Femur (tissue), 1 donor: ENCODE results near the gene TUBG1.
"Not testable (repeated sequence)": the region's sequence is repeated elsewhere in the genome, so short reads cannot be mapped to it uniquely, and the experiment has no call there.

Source experiments
- DNase-seq: peaks from one replicate; pipeline ENCODE4 v3.0.0-alpha.2; 2017

TUBG1 gene

DNA sequence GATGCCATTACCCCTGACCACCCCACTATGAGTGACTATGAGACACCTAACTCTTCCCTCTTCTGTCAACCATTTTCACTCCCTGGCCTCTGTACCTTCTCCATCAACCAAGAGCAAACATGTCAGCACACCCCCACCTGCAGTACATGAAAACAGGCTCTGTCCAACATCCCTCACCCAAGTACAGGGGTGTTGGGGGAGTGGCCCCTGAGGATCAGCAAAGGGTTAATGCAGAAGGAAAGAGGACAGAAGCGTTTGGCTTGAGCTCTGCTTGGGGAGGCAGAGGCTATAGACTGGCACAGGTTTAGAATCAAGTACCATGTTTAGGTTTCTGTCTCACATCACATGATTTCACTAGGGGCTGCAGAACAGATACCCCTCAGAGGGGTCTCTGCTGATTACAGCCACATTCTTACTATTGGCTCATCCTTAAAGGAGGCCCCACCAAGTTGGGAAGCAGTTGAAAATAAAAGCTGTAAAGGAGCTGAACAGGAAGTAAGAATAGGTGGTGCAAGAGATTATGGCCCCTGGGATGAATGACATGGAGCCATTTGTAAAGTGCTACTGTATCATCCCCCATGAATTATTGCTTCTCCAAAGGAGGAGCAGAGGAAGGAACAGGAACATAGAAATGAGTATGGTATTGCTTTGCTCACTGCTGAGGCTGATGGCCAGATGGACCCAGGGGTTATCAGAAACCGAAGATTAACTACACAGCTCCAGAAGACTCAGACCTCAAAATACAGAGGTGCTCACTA, 29.5 kb upstream of the TUBG1 start:
- DNase-seq, result no peak

DNA sequence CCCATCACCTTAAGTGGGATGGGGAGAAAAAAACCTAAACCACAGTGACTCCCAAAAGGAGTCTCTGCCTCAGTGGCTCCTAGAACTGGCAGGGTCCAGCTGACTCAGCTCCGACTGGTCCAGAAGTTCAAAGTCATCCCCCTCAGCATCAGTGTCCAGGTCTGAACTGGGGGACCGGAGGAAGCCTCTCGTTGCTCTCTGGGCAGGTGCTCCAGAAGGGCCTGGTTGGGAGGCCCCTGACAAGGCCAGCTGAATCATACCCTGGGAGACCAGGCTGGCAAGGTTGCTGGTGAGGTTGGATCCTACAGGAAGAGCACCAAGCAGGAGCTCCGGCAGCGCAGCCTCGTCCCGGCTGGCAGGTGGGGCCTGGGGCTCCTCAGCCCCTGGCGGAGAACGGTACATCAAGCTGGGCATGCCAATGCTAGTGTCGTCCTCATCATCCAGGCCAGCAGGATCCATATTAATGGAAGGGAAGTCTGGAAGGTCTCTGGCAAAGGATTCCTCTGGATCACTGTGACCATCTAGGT, 27.7 kb upstream of the TUBG1 start:
- no peak for DNase-seq

DNA sequence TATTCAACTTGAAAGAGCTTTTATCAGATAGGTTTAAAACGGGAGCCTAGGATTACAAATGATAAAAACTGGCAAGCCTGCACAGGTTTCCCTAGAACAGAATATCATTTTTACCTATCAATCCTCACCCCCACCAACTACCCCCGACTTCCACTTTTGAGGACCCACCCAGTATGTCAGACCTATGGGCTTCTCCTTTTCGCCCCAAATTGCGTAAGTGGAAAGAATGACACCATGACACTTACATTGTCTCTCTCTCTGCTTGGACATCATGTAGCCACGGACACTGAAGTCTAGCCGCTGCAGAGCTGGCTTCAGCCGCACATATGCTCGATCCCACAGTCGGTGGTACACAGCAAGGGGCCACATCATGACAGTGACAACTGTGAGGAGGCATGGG, 24.6 kb upstream of the TUBG1 start:
- DNase-seq, result no peak

DNA sequence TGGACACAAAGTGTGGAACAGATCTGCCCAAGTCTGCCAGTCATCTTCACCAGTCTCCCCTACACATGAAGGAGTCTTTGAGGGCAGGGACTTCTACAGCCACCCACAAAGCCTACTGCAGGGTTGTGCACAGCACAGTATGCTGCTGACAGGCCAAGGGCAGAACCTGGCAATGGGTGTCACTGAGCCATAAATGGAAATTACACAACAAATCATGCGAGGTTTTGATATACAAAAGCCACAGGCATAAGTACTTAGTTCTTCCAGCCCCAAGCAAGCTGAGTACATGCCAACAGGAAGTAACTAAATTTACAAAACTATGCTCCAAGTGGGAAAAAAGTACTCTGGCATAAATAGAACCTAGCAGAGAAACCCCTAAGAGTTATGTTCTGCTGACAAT, 24.1 kb upstream of the TUBG1 start:
- no peak for DNase-seq

DNA sequence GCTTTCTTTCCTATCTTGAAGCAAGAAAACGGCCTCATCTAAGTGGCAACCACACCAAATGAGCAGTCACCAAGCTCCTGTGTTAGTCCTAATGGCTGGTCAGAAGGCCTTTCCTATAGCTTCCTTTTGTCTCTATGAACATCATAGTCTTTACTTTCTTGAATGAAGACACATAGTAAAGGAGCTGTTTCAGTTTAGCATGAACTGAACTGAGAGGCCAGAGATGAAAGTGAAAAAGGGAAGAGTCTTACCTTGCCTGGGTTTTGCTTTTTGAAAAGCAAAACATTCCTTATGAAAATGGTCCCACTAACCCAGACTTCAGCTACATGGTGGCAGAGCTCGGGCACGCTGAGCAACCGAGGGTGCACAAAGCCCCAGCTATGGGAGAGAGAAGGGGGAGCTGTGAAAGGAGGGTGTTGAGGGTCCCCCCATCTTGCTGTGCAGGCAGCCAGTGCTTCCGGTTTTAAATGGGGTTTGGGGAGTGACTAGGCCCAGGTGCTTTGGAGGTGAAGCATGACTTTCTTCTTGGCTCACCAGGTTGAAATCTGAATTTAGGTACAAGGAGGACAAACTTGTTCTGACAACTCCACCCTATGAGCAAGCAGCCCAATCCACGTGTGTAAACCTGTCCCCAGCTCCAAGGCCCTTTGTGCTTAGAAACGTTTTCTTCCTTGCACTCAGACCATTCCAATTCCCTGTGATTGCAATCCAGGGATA, 22.8 kb upstream of the TUBG1 start:
- DNase-seq, result no peak

DNA sequence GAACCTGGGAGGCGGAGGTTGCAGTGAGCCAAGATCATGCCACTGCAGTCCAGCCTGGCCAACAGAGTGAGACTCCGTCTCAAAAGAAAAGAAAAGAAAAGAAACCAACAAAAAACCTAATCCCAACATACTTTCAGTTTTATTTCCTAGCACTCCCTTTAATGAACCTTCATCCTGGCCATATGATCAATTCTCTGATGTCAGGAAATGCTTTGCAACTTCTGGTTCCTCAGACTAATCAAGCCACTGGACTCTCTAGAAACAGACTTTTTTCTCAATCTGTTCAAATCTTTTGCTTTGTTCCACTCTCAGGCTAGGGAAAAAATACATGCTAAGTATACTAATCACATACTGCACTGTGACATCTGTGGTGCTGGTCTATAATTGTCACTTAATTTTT, 18.6 kb upstream of the TUBG1 start:
- no peak for DNase-seq

DNA sequence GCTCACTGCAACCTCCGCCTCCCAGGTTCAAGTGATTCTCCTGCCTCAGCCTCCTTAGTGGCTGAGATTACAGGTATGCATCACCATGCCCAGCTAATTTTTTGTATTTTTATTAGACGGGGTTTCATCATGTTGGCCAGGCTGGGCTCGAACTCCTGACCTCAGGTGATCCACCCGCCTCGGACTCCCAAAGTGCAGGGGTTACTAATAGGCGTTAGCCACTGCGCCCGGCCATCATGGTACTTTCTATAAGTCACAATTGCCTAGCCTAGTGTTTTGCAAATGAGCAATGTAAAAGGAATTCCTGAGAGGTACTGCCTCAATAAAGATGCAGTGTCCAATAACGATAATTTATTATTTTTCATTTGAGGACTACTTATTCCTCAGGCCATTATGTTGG, 18.1 kb upstream of the TUBG1 start:
- DNase-seq, result no peak

DNA sequence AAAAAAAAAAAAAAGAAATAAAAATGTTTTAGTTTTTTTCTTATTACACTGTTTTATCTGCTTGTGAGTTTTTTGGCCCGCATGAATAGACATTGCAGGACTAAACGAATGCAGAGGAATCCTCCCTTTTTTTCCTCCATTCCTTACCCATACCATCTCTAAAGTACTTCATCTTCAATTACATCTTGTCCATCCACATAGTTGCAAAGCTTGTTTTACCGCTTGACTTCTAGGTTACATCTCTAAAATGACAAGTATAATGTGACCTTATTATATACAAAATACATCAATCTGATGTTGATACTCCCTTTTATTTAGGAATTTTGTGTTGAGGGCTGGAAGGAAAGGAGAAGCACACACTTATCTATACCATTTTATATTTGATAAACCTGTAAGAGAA, 13.1 kb upstream of the TUBG1 start:
- DNase-seq, result no peak

DNA sequence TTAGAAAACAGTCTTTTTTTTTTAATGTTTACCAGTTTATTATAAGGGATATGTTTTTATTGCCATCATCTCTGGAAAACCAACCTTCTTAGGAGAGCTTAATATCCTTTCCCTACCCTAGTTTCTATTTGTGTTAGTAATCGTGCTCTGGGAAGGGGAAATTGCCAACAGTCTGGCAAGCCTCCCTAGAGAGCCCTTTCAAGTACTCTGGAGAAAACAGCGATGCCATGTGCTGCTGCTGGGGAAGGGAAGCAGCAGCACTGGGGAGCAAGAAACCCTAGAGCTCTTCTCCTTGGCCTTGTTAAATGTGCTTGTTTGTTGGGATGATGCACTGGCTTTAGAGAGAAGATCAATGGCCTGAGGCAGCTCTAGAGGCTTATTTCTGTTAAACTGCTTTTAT, 10.6 kb upstream of the TUBG1 start:
- DNase-seq, result no peak

DNA sequence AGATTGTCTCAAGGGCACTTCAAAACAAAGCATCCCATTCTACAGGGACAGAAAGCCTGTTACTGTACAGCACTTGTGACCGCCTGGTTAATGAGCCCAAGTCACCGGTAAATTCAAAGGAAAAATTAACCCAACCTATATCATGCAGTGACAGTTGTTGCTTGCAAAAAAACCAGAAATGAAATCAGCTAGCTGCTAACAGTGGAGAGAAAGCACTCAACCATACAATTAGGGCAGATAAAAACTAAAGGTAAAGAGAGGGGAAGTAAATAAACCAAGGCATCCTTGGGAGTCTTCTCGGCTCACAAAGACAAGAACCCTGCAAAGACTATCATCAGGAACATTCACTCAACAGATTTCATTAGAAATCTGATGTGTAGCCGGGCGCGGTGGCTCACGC, 6.2 kb upstream of the TUBG1 start:
- DNase-seq, result no peak

DNA sequence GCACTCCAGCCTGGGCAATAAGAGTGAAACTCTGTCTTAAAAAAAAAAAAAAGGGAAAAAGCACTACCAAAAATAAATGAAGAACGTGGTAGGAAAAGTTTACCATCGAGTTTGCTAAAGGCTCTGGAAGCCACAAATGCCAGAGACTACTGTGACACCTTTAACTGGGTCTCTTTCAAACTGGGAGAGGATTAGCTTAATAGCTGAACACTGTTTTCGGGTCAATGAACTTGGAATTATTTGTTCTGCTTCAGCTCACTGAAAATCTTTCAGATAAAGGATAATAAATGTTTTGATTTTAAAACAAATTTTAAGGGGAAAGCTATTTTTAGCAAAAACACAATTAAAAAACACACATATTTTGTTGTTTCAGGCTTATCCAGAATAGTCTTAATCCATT, 1.7 kb upstream of the TUBG1 start:
- DNase-seq, result no peak

DNA sequence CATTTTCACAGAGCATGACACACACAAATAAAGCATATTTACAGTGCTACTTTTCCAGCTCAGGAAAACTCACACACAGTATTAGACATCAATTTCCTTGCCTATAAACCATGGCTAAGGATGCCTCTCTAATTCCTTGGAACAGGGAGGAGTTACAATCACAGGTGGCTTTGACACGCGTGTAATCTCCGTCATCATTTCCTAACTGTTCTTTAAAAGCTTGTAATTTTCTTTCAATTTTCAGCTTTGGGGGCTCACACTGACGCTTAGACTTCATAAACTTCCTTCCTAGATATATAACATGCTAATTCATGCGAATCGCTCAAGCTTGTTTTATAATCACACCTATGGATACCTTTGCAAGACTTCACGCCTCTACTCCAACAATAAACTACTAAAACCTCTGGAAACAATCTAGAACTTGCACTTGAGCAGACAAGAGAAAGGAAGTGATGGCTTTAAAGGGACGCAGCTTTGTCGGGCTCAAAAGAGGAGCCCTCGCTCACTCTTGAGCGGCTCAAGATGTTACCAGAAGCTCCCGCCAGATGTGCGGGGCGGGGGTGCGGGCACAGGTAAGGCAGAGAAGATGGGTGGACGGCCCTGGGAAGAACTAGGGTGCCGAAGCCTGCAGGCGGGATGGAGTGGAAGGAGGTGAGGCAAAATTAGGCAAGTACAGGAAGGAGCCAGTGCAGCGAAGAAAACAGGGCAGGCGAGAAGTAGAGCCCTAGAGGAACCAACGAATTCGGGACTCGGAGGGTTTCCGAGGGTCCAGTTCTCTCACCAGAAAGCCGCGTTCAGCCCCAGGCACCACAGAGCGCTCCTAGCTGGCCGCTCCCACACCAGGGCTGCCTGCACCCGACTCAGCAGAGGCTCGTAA, 940 bp upstream of the TUBG1 start:
- no peak for DNase-seq

DNA sequence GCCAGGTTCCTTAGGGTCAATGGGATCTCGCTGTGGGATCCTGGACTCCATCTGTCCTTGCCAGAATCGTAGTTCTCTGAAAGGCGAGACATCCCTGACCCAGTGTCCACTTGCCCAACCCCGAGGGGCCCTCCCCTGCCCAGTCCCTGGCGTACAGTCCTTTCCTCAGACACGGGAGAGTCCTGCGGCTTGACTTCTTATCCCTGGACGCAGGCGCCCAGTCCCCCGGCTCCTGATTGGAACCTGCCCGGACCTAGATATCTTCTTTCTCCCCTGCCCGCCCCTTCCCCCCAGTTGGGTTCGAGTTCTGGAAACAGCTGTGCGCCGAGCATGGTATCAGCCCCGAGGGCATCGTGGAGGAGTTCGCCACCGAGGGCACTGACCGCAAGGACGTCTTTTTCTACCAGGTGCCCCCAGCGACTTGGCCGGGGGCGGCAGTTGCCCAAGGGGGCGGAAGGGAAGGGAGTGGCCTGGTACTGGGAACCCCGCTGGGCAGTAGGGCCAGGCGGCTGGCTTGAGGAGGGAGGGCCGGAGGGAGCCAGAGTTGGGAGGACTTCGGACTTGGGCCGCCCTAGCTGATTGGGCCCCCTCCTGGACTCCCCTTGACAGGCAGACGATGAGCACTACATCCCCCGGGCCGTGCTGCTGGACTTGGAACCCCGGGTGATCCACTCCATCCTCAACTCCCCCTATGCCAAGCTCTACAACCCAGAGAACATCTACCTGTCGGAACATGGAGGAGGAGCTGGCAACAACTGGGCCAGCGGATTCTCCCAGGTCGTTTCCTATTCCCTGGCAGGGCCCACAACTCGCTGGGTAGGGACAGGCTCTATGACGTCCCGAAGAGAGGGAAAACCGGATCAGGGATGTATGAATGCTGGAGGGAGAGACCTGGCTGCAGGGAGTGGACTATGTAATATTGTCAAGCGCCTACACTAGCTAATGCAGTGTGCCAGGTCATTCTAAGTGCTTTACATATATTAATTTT, 625 bp downstream of the TUBG1 start:
- not testable (repeated sequence) for DNase-seq

DNA sequence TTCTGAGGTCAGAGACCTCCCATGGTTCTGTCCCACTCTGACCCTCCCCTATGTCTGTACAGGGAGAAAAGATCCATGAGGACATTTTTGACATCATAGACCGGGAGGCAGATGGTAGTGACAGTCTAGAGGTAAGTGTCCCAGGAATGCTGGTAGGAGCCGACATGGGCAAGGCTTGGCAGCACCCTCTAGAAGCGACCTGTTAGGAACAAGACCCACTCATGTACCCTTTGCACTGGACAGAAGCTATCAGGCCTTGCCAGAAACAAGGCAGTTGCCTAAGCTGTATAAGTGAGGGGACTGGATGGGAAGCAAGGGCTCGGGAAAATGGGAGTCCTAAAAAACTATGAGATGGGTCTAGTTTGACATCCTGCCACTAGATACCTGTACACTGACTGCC, 2.5 kb downstream of the TUBG1 start:
- DNase-seq, result no peak

DNA sequence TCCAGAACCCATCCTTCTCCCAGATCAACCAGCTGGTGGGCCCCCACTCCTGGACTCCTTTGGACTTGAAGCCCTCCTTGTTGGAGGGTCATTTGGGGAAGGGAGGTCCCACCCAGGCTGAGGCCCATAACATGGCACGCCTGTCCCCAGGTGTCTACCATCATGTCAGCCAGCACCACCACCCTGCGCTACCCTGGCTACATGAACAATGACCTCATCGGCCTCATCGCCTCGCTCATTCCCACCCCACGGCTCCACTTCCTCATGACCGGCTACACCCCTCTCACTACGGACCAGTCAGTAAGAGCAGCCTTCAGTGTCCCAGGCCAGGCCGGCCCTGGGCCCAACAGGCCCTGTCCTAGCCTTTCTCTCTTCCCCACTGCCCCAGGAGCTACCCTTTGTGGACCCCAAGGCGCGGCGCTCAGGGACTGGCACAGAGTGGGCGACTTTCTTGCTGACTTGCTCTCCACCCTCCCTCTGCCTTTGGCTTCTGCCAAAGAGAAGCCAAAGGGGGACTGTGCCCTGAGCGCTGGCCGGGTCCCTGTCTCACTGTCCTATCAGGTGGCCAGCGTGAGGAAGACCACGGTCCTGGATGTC, 4.3 kb downstream of the TUBG1 start:
- no peak for DNase-seq

DNA sequence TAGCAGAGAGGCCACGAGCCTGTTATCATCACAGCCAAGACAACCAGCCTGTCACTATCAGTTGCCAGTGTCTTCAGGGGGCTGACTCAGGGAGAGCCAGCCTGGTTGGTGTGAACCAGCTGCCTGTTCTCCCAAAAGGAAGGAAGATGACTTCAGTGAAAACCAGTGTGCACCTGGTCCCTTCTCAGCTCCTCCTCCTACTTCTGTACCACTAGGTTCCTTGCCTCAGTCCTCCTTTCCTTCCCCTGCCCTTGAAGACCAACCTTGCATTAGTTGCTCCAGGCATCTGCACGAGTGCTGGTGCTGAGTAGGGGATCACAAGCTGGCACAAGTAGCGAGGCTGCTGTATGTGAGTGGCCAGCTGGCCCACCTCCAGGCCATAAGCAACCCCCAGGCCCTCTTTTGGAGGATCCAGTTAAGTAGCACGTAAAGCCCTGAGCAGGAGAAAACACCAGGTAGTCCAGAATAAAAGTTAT, 8.5 kb downstream of the TUBG1 start:
- no peak for DNase-seq

DNA sequence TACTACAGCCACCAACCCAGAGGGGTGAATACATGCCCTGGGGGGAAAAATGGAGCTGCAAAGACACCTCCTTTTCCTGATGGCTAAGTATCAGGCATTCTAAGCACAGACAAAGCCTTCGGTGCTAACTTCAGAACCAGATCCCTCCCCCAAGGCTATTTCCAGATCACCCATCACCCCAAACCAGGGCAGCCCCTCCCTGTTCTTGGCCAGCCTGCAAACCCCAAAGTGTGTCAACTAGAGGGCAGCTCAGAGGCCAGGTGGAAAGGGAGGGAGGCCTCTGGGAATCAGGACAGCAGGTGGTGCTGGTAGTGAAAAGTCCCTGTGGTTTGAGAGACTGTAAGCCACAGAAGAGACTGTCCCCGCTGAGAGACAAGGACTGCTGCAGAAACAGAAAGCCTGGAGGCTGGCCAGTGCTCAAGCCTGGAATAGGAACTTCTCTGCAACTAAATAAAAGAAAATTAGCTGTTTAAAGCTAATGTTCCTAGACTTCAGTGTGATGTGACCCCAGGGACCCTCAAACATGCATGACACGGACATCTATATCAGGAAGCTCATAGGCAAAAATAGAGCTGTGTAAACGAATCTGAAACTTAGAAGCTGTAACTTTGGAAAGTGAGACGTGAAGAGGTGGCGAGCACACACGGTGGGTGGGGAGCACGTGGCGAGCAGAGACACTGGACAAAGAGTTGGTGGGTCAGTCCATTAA, 9.1 kb downstream of the TUBG1 start:
- peak; percentile 57 for DNase-seq

DNA sequence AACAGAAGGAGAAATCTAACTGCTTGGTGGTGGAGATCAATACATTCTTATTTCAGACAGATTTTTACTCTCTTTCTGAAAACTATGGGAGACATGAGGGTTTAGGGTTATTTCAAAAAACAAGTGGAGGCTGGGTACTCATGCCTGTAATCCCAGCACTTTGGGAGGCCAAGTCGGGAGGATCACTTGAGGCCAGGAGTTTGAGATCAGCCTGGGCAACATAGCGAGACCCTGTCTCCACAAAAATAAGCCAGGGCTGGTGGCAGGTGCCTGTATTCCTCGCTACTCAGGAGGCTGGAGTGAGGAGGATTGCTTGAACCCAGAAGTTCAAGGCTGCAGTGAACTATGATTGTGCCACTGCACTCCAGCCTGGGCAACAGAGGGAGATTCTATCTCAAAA, 12.5 kb downstream of the TUBG1 start:
- not testable (repeated sequence) for DNase-seq

DNA sequence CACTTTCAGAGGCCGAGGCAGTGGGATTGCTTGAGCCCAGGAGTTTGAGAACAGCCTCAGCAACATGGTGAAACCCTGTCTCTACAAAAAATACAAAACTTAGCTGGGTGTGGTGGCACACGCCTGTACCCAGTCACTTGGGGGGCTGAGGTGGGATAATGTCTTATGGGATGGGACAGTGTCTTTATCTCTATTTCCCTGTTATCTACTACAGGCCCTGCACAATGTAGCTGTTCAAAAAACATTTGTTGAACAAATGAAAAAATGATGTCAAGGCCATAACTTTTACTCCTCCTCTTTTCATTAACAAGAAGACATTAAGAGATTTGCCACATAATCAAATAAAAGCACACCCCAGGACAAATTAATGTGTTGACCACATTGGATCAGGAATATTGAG, 13.8 kb downstream of the TUBG1 start:
- DNase-seq, result no peak

DNA sequence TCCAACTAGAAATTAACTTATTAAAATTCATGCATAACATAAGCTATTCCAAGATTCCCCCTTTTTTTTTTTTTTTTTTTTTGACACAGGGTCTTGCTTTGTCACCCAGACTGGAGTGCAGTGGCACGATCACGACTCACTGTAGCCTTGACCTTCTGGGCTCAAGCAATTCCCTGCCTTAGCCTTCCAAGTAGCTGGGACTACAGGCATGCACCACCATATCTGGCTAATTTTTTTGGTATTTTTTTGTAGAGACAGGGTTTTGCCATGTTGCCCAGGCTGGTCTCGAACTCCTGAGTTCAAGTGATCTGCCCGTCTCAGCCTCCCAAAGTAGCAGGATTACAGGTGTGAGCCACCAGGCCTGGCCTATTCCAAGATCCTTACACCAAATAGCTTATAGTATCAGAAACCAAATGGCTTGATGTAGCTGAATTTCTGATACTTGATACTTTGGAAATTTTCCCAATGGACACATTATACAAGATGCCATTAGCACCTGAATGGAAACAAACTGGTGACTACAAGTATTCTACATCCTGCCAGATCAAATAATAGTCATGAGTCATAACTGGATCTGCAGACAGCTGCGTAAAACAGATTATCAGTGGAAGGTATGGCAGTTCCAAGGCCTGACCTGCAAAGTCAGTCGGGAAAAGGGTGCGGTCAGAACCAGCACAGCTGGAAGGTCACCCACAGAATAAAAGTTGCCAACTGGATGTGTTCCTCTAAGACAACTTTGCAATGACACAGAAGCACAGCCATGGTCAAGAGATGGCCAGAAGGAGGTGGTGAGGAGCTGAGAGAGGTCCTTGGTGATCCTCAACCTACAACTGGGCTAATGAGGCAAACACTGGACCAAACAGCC, 14.5 kb downstream of the TUBG1 start:
- no peak for DNase-seq
